GM15510 (cell line): ENCODE measurements around the gene HYAL2.

Experiments used
- POLR2A ChIP-seq: IDR thresholded peaks from 3 replicates; pipeline ENCODE4 v1.6.1; 2011; ENCODE audit warnings: borderline replicate concordance; ENCODE audit not compliant: insufficient read length; ENCODE audit errors: extremely low read depth

The HYAL2 gene

GRCh38 chr3:50314342-50314741 lies 8.2 kb downstream of the HYAL2 start:
- no peak for TF ChIP-seq POLR2A

GRCh38 chr3:50304601-50305000 lies 17.9 kb downstream of the HYAL2 start:
- TF ChIP-seq POLR2A: no peak

- TF ChIP-seq POLR2A: no peak
Observed at GRCh38 chr3:50303013-50303815, 19.3 kb downstream of the HYAL2 start, which contains the start of gene HYAL1. HYAL1 (minus strand) TSS chr3:50303574; CDS start chr3:50302956, 618 bp downstream.

GRCh38 chr3:50302095-50303012 lies 20.2 kb downstream of the HYAL2 start:
- TF ChIP-seq POLR2A: no peak

- no peak for TF ChIP-seq POLR2A
Observed at GRCh38 chr3:50300681-50301254, 21.8 kb downstream of the HYAL2 start.

GRCh38 chr3:50299929-50300680 lies 22.4 kb downstream of the HYAL2 start:
- TF ChIP-seq POLR2A: no peak

- TF ChIP-seq POLR2A: no peak
Observed at GRCh38 chr3:50299638-50299928, 23.0 kb downstream of the HYAL2 start.

GRCh38 chr3:50298836-50299637 lies 23.5 kb downstream of the HYAL2 start, which contains the start of the genes HYAL3 and NAA80:
HYAL3 (minus strand) TSS chr3:50299405; CDS start chr3:50295602, 3,803 bp downstream.
NAA80 (minus strand) TSS chr3:50299405; CDS start chr3:50297463, 1,942 bp downstream.
- peak; percentile 93 for TF ChIP-seq POLR2A

- TF ChIP-seq POLR2A: no peak
Observed at GRCh38 chr3:50297896-50298725, 24.4 kb downstream of the HYAL2 start.

GRCh38 chr3:50297384-50297775 lies 25.2 kb downstream of the HYAL2 start:
- no peak for TF ChIP-seq POLR2A

- no peak for TF ChIP-seq POLR2A
Observed at GRCh38 chr3:50296721-50297383, 25.7 kb downstream of the HYAL2 start.
